Measurements from ENCODE around the gene SNX11.

DNA sequence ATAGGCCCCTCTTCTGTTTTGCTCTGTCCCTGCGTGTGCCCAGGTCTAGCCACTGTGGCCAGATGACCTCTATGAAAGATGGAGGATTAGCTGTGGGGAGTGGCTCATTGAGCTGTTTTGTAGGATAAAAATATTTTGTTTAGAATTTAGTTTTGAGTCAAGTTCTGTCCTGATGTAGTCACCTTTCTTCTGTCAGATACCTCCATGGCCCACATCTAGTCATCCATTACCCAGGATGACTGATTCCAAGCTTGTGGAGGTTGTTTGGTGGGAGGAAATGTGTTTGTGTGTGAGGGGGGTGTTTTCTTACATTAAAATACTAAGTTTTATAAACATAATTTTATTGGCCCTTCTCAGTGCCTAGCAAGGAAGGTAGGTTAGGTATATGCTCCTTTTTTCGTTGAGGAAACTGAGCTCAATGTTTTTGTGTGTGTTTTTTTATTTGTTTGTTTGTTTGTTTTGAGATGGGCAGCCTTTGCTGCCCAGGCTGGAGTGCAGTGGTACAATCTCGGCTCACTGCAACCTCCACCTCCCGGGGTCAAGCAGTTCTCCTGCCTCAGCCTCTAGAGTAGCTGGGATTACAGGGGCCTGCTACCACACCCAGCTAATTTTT, 16.3 kb downstream of the SNX11 start:
- TF ChIP-seq, protein P1, sequence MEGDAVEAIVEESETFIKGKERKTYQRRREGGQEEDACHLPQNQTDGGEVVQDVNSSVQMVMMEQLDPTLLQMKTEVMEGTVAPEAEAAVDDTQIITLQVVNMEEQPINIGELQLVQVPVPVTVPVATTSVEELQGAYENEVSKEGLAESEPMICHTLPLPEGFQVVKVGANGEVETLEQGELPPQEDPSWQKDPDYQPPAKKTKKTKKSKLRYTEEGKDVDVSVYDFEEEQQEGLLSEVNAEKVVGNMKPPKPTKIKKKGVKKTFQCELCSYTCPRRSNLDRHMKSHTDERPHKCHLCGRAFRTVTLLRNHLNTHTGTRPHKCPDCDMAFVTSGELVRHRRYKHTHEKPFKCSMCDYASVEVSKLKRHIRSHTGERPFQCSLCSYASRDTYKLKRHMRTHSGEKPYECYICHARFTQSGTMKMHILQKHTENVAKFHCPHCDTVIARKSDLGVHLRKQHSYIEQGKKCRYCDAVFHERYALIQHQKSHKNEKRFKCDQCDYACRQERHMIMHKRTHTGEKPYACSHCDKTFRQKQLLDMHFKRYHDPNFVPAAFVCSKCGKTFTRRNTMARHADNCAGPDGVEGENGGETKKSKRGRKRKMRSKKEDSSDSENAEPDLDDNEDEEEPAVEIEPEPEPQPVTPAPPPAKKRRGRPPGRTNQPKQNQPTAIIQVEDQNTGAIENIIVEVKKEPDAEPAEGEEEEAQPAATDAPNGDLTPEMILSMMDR (IDR thresholded peaks at IDR 0.05): no peak
- no peak for TF ChIP-seq POLR2A (IDR thresholded peaks at IDR 0.05)
